HG02943 (cell line): ENCODE measurements around the gene NME3.
"Not testable (repeated sequence)": the region's sequence is repeated elsewhere in the genome, so short reads cannot be mapped to it uniquely, and the experiment has no call there.

Source experiments
- ATAC-seq: cut with Tn5 transposase; IDR thresholded peaks from one replicate; pipeline ENCODE4 v1.9.1; 2021; ENCODE audit warnings: mild to moderate bottlenecking, low read depth, moderate library complexity; ENCODE audit not compliant: unreplicated experiment

NME3 gene

DNA sequence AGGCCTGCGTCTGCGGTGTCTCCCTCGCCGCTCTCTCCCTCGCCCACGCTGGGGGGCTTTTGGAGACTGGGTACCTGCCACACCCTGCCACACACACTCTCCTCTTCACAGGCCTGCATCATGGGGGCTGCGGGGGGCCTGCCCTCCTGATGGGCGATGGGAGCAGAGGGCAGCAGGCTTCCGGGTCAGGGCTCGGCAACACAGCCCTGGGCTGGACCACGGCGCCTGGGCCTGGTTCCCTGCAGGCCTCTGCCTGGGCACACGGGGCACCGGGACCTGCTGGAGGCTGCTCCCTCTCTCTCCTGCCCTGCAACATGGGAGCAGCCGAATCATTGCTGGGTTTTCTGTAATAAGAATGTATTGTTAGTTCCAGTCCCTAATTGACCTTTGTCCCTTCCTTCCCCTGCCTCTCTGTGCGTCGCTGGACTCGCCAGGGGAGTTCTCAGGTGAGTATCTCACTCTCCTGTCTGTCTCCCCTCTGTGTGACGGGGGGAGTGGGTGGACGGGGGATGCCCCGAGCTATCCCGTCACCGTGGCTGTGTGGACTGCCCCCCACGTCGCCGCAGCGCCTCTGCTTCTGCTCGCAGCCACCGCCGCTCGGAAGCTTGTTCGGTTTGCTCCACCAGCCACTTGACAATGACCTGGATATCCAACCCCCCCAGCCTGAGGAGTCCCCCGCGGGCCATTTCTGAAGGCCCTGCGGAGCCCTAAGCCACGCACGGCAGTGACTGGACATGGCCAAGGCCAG is 13.5 kb downstream of the NME3 start:
- ATAC-seq, result no peak

DNA sequence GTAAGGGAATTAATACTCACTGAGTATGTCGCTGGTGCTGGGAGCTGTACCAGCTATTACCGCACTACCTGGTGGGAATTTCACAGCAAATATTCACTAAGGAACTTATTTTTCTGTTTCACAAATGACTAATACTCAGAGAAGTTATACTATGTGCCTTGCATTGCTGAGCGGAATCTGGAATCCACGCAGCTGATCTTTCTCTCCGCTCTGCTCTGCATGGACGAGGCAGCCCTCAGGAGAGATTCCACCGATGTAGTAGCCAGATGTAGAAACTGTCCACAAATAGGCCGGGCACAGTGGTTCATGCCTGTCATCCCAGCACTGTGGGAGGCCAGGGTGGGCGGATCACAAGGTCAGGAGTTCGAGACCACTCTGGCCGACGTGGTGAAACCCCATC is 17.1 kb downstream of the NME3 start:
- no peak for ATAC-seq

DNA sequence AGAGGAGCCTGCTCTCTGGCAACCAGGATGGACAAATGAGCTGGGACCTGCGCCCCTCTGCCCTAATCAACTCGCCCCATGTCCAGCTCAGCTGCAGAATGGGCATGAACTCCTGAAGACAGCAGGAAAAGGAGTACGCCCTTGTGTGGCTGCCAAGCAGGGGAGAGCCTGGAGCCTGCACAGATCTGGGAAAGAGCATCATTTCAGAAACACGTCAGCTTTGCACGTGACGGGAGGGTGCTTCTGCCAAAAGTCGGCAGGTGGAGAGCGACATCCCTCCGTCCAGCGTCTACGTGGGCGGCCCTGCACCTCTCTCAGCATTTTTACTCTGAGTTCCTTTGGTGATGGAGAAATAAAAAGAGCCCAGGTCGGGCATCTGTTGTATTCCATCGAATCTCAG is 18.5 kb downstream of the NME3 start:
- ATAC-seq, result no peak

DNA sequence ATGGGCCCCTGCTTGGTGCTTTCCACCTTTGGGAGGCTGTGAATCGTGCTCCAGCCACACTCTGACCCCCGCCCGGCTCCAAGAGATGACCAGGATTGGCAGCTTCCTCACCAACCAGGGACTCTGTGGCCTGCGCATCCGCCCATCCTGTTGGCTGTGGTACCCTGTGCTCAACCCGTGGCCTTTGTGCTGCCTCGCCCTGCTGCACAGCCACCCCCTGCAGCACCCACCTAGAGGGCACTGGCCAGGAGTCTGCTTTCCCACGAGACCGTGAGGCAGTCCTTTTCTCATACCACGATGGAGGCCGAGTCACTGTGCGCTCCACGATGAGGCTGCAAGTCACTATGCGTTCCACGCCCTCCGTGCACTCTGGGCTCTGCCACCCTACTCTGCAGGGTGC is 19.4 kb downstream of the NME3 start:
- no peak for ATAC-seq

DNA sequence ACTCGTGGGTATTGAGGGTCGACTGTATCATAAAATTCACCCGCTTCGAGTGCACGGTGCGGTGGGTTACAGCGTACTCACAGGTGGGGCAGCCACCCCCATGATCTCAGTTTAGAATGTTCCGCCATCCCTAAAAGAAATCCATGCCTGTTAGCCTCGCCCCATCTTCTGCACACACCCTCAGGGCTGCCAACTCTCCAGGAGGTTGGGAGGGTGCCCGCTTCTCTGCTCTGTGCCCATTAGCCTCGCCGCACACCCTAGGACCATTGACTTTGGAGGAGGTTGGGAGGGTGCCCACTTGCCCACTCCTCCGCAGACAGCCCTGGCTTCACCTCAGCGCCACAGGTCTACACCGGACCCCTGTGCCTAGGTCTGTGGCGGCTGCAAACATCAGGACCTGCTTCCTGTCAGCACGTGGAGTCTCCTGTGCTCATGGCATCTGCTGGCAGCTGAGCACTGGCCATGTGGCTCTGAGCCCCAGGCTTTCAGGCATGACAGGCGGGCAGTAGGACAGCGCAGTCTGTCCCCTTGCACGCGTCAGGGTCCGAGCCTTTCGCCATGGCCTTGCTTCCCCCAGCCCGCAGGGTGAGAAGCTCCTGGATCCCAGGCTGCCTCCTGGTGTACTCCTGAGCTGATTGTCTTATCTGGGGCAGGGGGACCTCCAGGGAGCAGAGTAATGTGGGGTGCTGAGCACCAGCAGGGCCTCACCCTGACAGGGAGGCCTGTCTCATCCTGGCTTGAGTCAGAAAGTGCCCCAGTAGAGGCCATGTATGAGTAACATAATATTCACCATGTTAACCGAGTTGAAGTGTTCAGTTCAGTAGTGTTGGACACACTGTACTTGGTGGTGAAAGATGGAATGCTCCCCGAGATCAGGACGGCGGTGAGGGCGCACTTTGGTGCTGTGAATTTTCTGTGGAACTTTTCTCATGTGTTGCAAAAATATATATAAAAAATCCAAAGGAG is 21.9 kb downstream of the NME3 start:
- ATAC-seq, result no peak

DNA sequence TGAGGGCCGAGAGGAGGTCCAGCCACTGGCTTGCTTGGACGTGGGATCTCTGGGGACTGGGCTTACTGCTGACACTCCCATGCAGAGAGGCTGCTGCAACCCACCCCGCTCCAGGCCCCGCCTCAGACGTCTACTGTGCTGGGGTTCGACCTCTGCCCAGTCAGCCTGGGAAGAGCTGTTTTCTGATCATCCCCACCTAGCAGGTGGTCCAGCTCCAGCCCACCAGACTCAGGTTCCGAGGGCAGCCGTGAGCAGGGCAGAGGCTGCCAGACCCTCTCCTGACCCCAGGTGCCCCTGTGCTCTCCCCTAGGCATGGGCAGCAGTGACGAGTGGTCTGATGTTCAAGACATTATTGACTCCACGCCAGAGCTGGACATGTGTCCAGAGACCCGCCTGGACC is 23.4 kb downstream of the NME3 start:
- no peak for ATAC-seq

DNA sequence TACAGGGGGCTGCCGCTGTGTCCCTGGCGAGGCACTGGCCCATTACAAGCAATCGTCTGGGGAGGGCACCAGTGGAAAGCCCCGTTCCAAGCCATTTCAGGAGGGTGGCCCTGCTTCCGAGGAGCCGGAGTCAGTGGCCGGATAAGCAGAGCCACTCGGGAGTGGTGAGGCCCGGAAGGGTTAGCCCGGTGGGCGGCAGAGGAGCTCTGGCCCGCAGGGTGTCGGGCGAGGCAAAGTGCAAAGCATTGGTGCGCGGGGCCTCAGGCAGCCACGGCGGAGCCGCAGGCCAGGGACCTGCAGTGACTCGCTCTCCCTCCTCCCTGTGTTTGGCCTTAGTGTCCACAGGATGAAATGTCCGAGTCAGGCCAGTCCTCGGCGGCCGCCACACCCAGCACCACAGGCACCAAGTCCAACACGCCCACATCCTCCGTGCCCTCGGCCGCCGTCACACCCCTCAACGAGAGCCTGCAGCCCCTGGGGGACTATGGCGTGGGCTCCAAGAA is 24.6 kb downstream of the NME3 start:
- ATAC-seq, result no peak

DNA sequence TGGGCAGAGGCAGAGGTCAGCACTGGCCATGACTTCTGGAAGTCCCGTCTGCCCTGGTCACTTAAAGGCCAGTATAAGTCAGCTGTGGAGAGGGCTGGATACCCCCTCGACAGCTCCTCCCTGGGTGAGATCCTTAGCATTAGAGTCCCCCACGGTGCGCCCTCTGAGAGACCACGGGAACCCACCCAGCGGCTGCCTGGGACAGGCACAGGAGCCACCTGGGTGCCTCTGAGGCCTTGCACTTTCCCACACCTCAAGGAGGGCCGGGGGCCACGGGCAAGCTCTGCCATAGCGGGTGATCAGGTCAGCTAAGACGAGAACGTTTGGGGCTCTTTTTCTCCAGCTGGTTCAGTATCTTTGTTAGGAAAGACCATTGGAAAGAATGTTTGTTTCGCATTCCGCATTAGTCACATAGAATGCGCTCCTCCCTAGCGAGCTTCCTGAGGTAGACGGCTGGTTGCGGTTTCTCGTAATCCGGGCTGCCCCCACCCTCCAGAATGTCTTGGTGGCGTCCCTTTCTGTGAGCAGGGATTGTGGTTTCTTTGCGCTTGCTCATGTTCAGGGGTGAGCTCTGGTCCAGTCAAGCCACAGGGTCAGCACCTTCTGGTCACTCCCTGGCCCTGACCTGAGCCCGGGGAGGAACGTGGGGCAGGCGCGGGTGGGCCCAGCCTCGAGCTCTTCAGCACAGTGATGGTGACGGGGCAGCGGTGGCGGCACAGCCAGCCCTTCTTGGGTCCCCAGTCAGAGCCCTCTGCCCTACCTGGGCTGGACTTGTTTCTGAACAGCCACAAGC is 25.2 kb downstream of the NME3 start:
- no peak for ATAC-seq

DNA sequence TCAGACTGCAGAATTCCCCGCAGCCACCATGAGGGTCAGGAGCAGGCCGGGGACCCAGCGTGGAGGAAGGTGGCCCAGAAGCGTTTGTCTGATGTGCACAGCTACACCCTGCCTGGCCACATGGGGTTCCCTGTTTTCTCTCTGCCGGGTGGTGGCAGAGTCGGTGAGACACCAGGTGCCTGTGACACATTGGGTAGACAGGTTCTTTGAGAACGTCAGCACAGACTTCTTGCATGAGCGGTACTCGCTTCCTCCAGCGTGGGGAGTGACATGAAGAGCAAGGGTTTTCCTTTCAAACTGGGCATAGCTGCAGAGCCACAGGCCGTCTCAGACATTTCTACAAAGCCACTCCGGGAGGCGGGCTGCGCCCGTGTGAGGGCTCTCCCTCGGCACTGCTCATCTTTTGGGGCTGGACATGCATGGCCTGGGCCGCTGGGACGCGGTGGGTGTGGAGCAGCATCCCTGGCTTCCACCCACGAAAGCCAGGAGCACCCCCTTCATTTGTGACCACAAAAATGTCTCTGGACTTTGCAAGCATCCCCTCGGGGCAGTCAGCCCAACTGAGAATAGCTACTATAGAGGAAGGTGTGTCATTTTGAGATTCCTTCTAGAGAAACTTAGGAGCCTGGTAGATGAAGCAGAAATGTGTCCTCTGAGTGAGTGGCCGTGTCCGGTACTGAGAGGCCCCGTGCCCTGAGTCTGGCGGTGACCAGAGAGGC is 26.0 kb downstream of the NME3 start:
- no peak for ATAC-seq

DNA sequence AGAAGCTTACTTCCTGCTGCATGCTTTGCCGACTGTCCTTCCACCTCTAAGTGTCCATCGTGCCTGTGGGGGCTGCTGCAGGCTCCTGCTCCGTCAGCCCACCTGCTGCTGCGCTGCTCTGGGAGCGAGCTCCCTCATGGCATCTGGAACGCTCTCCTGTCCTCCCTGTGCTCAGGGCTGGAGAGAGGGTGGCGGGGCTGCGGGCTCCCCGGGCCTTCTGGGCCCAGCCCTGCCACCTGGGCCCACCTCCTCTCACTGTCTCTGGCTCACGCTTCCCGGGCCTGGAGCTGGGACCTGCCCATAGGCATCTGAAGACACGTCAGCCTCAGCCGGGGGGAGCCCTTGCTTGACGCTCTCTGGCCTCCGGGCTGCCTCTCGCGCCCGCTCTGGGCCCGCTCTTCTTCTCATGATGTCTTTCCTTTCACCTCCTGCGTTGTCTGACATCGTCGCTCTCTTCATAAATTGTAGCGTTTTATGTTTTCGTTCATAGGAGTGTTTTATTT is 27.0 kb downstream of the NME3 start:
- ATAC-seq, result no peak

DNA sequence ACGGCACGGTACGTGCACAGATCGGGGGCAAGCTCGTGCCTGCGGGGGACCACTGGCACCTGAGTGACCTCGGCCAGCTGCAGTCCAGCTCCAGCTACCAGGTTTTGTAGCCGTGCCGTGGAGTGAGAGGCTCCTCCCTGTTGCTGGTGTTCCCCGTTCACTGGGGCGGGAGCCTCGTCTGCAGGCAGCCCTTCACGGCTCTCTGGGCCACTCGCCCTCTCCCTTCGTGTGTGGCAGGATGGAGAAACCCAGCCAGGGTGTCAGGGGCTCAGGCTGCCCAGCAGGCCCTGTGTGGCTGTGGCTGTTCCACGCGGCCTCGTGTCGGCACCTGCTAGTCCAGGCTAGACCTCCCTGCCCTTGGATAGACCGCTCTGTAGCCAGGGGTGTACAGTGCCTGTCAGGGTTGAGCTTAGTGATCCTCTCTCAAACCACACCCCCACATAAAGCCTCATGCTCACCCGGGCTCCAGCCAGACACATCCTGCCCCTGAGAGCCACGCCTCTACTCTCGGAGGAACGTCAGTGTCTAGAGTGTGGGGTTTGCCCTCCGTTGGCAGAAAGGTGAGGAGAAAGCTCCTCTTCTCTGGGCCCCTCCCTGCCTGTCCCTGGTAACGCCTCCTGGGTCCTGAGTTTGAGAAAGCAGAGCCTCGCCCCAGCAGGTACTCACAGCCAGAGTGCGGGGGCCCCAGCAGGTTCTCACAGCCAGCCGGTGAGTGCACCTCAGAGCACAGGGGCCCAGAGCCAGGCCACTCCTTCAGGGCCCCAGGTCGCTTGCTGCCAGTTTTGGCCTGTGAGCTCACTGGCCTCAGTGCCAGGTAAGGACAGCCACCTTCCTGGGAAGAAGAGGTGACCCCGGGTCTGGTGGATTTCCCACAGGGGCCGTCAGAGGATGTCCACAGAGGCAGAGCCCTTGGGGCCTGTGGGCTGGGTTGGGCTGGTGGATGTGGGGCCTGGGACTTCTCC is 27.7 kb downstream of the NME3 start:
- no peak for ATAC-seq

DNA sequence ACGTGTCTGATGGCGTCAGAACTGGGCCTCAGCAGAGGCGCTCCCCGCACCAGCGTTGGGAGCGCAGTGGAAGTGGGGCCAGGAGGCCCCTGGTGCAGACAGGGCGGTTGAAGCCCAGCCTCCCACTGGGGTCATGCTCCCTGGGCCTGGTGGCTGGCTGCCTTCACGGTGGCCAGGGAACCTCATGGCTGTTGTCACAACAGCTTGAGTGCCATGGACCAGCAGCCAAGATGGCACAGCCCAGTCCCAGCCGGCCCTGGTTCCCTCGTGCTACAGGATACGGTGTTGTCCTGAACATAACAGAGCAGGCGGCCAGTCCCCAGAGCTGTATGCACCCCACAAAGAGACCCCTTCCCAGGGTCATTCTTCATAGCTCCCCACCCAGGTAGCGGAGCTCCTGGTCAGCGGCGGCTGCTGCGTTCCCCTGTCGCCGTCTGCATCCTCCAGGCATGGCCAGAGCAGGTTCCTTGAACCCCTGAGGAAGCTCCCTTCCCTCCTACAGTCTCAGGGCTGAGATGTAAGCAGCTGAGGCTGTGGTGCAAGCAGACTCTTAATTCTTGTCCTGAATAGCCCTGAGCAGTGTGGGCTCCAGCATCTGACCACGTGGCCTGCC is 29.7 kb downstream of the NME3 start:
- no peak for ATAC-seq

DNA sequence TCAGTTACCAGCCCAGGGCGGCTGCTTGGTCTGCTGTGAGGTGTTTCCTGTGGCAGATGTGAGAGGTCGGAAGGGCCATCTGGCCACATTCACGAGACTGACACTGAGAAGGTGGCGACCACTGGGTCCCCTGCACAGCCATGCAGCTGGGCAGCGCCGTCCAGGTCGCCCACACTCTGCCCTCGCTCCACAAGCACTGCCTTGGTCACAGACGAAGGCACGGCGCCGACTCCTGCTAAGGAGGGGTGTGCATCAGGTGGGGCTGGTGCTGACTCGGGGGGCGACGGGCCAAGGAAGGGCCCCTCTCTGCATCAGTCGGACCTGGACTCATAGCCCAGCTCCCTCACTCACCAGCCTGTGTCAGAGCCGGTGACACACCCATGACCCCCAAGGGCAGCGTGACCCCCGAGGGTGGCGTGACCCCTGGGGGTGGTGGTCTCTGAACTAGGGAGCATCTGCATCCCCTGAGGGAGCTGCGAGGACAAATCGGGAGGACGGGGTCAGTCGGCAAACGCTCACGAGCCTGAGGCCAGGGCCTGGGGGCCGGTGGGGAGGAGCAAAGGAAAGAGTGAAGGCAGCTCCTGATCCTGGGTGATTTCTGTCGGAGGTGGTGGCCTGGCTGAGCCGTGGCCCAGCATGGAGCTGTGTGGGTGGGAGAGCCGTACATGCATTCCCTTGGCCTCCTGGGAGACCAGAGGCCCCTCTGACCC is 30.4 kb downstream of the NME3 start:
- no peak for ATAC-seq

DNA sequence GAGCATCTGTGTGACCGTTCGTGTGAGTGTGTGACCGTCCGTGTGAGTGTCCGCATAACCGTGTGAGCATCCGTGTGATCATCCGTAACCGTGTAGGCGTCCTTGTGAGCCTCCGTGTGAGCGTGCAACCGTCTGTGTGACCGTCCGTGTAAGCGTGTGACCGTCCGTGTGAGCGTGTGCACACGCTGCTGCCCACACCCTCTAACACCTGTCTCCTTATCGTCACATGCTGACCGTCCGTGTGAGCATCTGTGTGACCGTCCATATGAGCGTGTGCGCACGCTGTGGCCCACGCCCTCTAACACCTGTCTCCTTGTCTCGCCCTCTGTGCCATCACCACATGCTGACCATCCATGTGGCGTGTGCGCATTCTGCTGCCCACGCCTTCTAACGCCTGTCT is 31.1 kb downstream of the NME3 start:
- ATAC-seq, result no peak

DNA sequence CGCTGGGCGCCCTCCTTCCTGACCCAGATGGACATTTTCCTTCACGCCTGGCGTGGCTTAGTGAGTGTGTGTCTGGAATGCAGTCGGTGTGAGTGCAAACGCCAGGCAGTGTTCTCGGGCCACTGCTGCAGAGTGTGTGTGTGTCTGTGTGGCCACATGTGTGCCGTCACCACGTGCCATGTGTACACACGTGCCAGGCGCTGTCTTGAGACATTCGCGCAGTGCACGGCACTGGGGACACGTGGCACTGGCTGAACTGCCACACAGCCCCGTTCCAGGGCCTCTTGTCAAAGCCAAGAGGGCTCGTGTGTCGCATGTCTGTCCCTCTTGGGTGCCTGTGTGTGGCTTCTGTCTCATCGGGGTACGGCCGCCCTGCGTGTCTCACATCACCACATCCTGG is 36.5 kb downstream of the NME3 start:
- no peak for ATAC-seq

DNA sequence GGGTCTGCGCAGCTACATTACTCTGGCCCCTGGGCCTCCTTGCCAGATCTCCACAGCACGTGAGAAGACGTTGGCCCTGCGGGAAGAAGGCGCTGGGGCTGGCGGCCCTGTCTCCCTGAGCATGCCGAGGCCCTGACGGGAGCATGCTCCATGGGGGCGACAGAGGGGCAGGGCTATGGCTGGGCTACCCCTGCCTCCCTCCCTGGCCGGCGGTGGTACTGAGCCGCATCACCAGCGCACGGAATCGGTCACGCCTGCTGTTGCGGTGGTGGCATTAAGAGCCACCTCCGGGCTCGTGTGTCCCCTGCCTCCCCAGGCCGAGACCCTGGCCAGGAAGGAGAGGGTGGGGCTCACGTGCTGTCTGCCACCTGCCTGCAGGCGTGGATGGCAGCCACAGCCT is 37.2 kb downstream of the NME3 start:
- ATAC-seq, result no peak

DNA sequence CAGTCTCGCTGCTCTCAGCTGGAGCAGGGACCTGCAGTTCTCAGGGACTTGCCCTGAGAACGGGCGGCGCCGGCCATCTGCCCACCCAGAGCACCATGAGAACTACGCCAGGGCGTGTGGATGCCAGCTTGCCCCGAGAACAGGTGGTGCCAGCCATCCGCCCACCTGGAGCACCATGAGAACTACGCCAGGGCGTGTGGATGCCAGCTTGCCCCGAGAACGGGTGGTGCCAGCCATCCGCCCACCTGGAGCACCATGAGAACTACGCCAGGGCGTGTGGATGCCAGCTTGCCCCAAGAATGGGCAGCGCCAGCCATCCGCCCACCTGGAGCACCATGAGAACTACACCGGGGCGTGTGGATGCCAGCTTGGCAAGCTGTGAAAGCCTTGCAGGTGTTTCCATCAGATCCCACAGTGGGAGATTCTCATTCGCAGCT is 38.8 kb downstream of the NME3 start:
- ATAC-seq, result not testable (repeated sequence)

DNA sequence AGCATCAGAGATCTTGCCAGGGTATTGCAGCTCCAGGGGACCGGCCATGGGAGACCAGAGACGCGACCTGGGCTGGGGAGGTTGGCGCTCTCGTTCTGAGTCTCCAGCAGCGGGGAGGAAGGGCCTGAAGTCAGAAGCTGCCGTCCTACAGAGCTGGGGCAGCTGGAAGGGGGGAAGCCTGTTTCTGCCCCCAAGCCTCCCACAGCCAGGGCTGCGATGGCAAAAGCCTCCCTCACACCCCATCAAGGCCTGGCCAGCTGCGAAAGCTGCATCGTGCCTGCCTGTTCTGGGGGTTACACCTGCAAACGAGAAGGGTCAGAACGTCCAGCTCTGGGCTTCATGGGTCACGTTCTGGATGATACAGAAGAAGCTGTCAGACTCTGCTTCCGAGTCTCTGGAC is 39.3 kb downstream of the NME3 start:
- ATAC-seq, result no peak
